Urinary bladder (tissue), 4 donors: Measurements from ENCODE around the gene P2RX5. TPM values are rescaled to one million over a fixed set of nuclear protein-coding genes. Genes with fewer than 3 reads are reported as not detected.
A peak's percentile ranks its signal among the peaks of the same experiment; 100 is the strongest.

ENCODE experiments used
- DNase-seq: peaks from one replicate; pipeline ENCODE4 v3.0.0-alpha.2; 2015; ENCODE audit errors: extremely low spot score
- H3K27ac ChIP-seq: one replicate; pipeline ENCODE4 v1.5.1; 2013; ENCODE audit warnings: low read depth, mild to moderate bottlenecking, moderate library complexity
- H3K36me3 ChIP-seq: one replicate; pipeline ENCODE4 v1.6.1; 2013; ENCODE audit warnings: mild to moderate bottlenecking, moderate library complexity; ENCODE audit not compliant: insufficient read depth
- H3K4me1 ChIP-seq: one replicate; pipeline ENCODE4 v1.6.1; 2013; ENCODE audit warnings: mild to moderate bottlenecking, moderate library complexity; ENCODE audit not compliant: insufficient read depth
- H3K4me3 ChIP-seq: one replicate; pipeline ENCODE4 v1.5.1; 2013; ENCODE audit warnings: low read depth, low read length
- WGBS: extraction: QIAGEN DNeasy Blood & Tissue Kit; methylation state at CpG from one replicate; pipeline ENCODE4 v1.1.7; 2013; 5-methylcytosine and 5-hydroxymethylcytosine counted together
- polyA plus RNA-seq: library from polyadenylated mRNA; stranded (reverse); fragments of 200-250 nt; gene quantifications from one replicate; pipeline ENCODE4 v1.2.3, GENCODE V29; 2013
- total RNA-seq: library from RNA; depleted of rRNA; stranded (reverse); fragments of >200 nt; gene quantifications from one replicate; pipeline ENCODE4 v1.2.3, GENCODE V29; 2014
- donor health status: healthy with polysubstance abuse.
- donor health status: healthy.

The P2RX5 gene
- total and polyA plus RNA-seq, 2 donors, result 1.0 to 1.3 TPM

- Histone ChIP-seq H3K27ac (no peak overlapping the region), H3K4me3 (no peak overlapping the region), H3K4me1 (no peaks in the 10 kb centered on the region), H3K36me3 (peaks cover 2% of the 10 kb centered on the region)
- 67% methylated on average over 5 of the region's 5 CpGs for WGBS
- no peak for DNase-seq
Observed at GRCh38 chr17:3665834-3666233, 30.1 kb downstream of the P2RX5 start.

DNA sequence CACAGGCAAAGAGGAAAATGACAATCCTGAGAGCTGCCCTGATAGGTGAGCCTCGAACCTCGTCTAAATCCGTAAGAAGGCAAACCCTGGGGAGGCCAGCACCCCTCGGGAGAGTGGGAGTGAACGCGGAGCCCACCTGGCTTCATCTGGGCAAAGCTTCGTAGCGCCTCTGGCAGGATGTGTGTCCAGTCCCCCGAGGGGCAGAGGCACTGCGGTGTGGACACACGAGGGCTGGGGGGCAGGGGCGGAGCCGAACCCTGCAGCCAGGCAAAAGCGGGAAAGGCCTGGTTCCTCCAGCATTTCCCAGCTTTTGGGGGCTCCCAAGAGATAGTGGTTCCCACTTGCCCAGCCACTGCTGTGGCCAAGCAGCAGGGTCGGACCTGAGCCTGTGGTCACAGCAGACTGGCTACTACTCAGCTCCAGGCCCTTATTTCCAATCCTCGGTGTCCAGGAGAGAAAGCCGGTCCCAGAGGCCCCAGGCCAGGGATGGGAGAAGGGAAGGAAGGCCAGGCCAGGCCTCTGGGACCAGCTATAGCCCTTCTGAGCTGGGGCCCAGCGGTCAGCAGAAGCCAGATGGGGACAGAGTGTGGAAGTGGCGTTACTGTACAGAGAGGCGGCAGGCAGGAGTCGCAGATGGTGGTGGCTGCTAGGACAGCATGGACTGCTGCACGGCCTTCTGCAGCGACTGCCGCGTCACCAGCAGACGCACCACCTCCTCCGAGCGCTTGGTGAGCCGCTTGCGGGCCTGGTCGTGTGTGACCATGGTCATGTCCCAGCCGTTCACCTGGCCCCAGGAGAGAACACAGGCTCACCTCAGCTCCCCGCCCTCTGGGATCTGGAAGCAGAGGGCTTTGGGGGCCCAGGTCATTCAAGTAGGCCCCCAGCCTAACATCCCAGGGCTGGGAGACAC, 32.6 kb downstream of the P2RX5 start:
- Histone ChIP-seq H3K36me3 (peaks cover 2% of the 10 kb centered on the region), H3K27ac (no peak overlapping the region), H3K4me3 (no peak overlapping the region), H3K4me1 (no peaks in the 10 kb centered on the region)
- 89% methylated on average over 33 of the region's 33 CpGs for WGBS
- DNase-seq, result no peak

DNA sequence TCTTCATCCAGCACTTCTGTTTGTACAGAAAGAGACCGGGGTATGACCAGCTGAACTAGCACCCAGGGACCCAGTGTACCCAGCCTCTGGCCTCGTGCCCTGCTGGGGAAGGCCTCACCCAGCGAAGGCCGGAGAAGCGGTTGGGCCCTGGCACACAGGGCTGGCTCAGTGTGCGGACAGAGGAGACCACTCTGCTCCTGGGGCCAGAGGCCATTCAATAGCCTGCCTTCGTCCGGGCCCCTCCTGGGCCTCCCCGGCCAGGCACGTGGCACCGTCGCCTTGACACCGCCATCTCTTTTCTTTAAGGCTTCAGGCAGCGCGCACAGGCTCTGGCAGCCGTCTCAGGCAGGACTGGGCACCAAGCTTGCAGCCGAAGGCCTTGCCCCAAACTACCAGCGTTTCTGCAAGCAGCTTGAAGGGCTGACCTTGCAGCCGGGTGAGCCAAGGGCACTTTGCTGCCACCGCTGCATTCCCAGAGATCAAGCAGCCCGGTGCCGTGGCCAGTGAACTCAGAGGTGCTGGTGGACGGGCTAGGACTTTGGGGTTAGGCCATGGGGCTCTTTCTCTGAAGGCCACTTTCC, 35.6 kb downstream of the P2RX5 start:
- no peak overlapping the region for H3K4me3 ChIP-seq
- no peaks in the 10 kb centered on the region for H3K4me1 ChIP-seq
- H3K27ac ChIP-seq, result peak overlapping the region; percentile 81
- WGBS, result 87% methylated on average over 23 of the region's 23 CpGs
- peaks cover 2% of the 10 kb centered on the region for H3K36me3 ChIP-seq
- DNase-seq, result no peak

- H3K27ac ChIP-seq, result peak overlapping the region; percentile 81
- no peak for DNase-seq
- no peaks in the 10 kb centered on the region for H3K4me1 ChIP-seq
- H3K36me3 ChIP-seq, result peaks cover 2% of the 10 kb centered on the region
- H3K4me3 ChIP-seq, result no peak overlapping the region
- WGBS, result 33% methylated on average over 22 of the region's 22 CpGs
Observed at GRCh38 chr17:3659541-3660111, 36.3 kb downstream of the P2RX5 start.

GRCh38 chr17:3658784-3659449, 37.0 kb downstream of the P2RX5 start:
- DNase-seq, result no peak
- WGBS, result 59% methylated on average over 22 of the region's 22 CpGs
- H3K27ac ChIP-seq, result peak overlapping the region; percentile 43
- H3K4me3 ChIP-seq, result no peak overlapping the region
- H3K4me1 ChIP-seq, result no peaks in the 10 kb centered on the region
- peaks cover 2% of the 10 kb centered on the region for H3K36me3 ChIP-seq

DNA sequence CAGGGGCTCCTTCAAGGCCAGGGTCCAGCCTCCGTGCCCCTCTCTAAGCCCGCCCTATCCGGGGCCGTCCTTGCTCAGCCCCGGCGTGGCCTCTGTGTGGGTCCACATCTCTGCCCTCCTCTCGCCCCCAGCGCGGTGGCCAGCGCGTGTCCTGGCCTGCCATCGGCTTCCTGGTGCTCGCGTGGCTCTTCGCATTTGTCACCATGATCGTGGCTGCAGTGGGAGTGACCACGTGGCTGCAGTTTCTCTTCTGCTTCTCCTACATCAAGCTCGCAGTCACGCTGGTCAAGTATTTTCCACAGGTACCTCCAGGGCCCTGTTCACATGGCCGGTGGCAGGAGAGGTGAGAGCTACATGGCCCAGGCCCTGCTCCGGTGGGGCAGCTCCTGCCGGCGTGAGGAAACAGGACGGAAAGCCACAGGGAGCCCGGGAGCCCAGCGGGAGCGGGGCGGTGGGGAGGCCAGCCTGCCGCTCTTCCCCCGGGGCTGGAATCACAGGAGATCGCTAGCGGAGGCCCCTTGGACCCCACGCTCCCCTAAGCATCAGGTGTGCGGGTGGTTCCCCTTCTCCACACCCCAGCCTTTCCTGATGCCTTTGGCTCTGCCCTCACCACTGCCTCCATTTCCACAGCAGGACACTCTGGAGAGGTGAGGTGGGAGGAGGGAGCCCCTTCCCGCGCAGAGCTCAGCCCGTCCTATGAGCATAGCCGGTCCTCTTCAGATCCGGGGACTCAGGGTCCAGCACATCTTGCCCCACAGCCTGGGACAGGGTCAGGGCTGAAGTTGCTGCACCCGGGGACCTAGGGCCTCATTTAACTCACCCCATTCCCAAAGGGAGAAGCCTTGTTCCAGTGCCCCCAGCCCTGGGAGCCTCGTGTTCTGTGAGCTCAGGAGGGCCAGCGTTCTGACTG, 37.8 kb downstream of the P2RX5 start:
- H3K27ac ChIP-seq, result no peak overlapping the region
- DNase-seq, result no peak
- WGBS, result 77% methylated on average over 42 of the region's 42 CpGs
- no peaks in the 10 kb centered on the region for H3K4me1 ChIP-seq
- H3K36me3 ChIP-seq, result peaks cover 2% of the 10 kb centered on the region
- H3K4me3 ChIP-seq, result no peak overlapping the region

DNA sequence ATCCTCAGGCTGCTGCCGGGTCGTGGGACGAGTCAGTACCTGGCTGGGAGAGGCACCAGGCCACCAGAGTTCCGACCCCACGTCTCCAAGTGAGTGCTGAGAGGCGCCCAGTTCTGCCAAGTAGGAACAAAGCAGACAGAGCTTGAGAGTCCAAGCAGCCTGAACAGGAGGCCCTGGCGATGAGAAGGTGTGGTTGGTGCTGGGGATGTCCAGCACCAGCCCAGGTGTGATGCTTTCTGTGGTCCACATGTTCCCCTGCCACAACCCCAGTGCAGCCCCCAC, 38.4 kb downstream of the P2RX5 start:
- Histone ChIP-seq H3K27ac (no peak overlapping the region), H3K36me3 (peaks cover 1% of the 10 kb centered on the region), H3K4me3 (no peak overlapping the region), H3K4me1 (no peaks in the 10 kb centered on the region)
- WGBS, result 84% methylated on average over 7 of the region's 7 CpGs
- DNase-seq, result no peak

DNA sequence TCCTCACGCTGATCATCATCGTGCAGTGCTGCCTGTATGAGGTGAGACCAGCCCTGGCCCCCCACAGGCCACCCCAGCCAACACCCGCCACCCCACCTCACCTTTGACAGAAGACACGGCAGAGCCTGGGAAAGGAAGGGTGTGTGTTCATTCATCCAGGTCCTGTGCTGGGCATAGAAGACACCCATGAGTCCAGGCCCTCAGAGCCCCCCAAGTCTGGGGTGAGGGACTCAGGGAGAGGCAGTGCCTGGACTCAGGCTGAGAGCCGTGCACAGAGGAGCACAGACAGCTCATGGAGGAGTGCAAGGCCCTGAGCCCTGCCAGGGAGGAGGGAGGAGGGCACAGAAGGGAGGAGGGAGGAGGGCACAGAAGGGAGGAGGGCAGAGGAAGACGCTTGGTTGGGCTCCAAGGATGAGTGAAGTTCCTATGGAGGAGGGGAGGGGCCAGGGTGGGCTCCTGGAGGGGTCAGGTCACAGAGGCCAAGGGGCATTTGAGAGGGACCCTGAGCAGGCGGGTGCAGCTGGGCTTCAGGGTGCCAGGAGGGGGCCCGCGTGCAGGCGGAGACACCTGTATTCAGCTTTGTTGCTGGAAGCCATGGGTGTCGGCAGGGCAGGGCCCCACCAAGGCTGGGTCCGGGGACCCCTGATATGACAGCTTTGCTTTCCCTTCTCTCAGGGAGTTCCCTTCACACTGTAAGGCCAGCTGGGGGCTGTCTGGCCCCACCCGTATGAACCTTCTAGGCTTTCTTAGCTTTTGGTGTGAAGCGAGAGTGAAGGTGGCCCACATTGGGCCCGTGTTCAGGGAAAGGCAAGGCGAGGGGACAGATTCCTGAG, 39.0 kb downstream of the P2RX5 start:
- no peaks in the 10 kb centered on the region for H3K36me3 ChIP-seq
- no peak overlapping the region for H3K4me3 ChIP-seq
- DNase-seq, result no peak
- no peak overlapping the region for H3K27ac ChIP-seq
- 80% methylated on average over 16 of the region's 16 CpGs for WGBS
- no peaks in the 10 kb centered on the region for H3K4me1 ChIP-seq

DNA sequence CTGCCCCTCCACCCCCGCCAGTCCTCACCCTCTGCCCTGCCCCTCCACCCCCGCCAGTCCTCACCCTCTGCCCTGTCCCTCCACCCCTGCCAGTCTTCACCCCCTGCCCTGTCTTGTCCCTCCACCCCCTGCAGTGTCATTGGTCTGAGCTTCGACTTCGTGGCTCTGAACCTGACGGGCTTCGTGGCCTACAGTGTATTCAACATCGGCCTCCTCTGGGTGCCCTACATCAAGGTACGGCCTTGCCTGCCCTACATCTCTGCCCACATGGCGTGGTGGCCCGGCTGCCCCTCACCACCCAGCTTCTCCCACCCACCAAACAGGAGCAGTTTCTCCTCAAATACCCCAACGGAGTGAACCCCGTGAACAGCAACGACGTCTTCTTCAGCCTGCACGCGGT, 39.6 kb downstream of the P2RX5 start:
- H3K36me3 ChIP-seq, result no peaks in the 10 kb centered on the region
- H3K4me1 ChIP-seq, result no peaks in the 10 kb centered on the region
- no peak overlapping the region for H3K27ac ChIP-seq
- DNase-seq, result no peak
- H3K4me3 ChIP-seq, result no peak overlapping the region
- 87% methylated on average over 16 of the region's 16 CpGs for WGBS

- 81% methylated on average over 11 of the region's 11 CpGs for WGBS
- Histone ChIP-seq H3K36me3 (no peaks in the 10 kb centered on the region), H3K4me1 (no peaks in the 10 kb centered on the region), H3K4me3 (no peak overlapping the region), H3K27ac (no peak overlapping the region)
- DNase-seq, result no peak
Observed at GRCh38 chr17:3655766-3656165, 40.2 kb downstream of the P2RX5 start.

GRCh38 chr17:3647769-3648555, 48.0 kb downstream of the P2RX5 start:
- WGBS, result 64% methylated on average over 20 of the region's 20 CpGs
- no peaks in the 10 kb centered on the region for H3K36me3 ChIP-seq

DNA sequence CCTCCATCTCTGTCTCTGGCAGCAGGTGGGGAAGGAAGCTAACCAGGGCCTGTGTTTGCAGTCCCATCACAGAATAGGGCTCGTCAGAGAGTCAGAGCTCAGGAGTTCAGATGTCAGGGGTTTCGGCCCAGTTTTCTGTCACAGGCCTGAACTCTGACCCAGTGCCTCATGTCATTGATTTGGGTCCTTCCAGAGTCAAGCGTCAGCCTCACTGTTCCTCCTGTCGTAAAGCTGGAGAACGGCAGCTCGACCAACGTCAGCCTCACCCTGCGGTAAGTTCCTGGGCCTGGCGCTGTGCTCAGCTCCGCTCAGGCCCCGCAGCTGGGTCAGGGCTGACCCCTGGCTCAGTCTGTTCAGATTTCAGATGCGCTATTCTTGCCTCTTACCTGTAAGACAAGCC, 48.7 kb downstream of the P2RX5 start:
- DNase-seq, result no peak
- H3K4me3 ChIP-seq, result no peak overlapping the region
- no peaks in the 10 kb centered on the region for H3K4me1 ChIP-seq
- no peak overlapping the region for H3K27ac ChIP-seq
- no peaks in the 10 kb centered on the region for H3K36me3 ChIP-seq
- WGBS, result 77% methylated on average over 12 of the region's 12 CpGs

More at GRCh38 chr17:3647769-3648555, 48.0 kb downstream of the P2RX5 start:
- H3K4me3 ChIP-seq, result no peak overlapping the region
- no peak for DNase-seq
- H3K4me1 ChIP-seq, result no peaks in the 10 kb centered on the region
- no peak overlapping the region for H3K27ac ChIP-seq
